DMS 273 treated with DMSO at 0.1 percent for 48 hours (cell line): ENCODE data around the gene PBX3.

Source experiments
- DNase-seq: peaks from one replicate; lab custom pipeline; 2025; lab: John Stamatoyannopoulos, UW

PBX3 gene

GRCh38 chr9:125977223-125977622, 230.1 kb downstream of the PBX3 start:
- no peak for DNase-seq

- no peak for DNase-seq
Measured at GRCh38 chr9:125979383-125979782, 232.2 kb downstream of the PBX3 start.

DNA sequence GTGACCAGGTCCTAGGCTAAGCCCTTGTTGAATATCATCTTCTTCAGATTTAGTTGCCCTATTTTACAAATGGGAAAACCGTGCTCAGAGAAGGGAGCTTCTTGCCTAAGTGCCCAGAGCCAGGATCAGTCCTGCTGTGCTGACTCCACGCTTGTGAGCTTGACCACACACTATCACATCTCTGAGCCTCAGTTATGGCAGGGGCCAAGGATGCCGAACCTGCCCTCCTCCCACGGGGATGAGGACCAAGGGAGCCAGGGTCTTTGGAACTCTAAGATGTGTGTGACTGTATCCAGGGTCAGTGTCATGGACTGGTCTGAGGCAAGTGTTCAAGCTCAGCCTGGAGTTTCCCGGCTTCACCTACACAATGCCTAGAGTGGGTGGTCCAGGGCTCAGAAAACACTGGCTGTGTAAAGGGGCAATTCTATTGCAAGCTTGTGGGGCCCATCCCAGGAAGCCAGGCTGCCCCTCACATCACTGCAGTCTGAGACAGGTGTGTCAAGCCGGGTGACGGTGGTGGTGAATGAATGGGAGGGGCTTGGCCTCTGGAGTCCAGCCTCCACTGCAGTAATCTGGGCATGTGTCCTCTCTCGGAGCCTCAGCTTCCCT, 235.7 kb downstream of the PBX3 start:
- no peak for DNase-seq

- no peak for DNase-seq
Measured at GRCh38 chr9:125983681-125984080, 236.5 kb downstream of the PBX3 start.

DNA sequence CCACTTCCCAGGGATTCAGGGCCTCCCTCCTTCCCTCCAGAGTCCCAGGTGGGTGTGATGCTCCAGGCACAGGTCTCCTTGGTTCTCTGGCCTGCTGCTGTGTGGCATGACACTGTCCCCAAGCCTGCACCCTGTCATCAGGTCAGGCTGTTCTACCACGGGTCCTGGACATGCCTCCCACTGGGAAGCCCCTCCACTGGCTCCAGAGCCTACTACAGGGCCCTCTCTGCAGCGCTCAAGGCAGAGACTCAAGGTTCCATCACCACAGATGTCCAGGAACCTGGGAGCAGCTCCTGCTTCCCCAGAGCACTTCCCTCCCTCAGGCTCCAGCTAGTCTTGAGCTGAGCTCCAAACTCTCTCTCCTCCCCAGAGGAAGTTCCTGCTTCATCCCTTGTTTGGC, 237.3 kb downstream of the PBX3 start:
- DNase-seq, result no peak

DNA sequence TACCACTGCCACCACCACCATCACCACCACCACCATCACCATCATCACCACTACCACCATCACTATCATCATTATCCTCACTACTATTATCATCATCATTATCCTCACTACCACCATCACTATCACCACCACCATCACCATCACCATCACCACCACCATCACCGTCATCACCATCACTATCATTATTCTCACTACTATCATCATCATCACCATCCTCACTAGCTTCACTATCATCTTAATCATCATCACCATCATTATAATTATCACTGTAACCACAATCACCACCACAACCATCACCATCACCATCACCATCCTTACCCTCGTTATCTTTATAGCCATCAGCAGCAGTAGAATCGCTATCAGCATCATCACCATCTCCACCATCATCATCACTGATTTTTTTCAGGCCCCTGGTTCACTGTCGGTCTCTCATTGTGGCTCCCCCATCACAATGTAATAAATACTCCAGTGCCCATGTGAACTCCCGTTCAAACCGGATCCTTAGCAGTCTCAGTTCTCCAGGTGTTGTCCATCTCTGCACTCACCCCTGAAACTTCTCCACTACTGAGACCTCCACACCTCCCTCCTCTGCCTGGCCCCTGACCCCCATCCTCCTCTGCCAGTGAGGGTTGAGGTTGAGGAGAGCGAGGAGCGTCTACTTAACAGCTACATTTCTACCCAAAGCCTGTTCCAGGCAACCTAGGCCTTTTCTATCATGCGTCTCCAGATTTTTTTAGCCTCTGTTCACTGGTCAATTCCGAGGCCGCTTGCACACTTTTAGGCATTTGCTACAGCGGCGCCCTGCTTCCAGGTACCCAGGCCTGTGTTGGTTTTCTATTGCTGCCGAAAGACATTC, 238.2 kb downstream of the PBX3 start:
- DNase-seq, result no peak

- DNase-seq, result no peak
Measured at GRCh38 chr9:125985998-125986655, 239.0 kb downstream of the PBX3 start.

- DNase-seq, result no peak
Measured at GRCh38 chr9:125986966-125987365, 239.8 kb downstream of the PBX3 start.

DNA sequence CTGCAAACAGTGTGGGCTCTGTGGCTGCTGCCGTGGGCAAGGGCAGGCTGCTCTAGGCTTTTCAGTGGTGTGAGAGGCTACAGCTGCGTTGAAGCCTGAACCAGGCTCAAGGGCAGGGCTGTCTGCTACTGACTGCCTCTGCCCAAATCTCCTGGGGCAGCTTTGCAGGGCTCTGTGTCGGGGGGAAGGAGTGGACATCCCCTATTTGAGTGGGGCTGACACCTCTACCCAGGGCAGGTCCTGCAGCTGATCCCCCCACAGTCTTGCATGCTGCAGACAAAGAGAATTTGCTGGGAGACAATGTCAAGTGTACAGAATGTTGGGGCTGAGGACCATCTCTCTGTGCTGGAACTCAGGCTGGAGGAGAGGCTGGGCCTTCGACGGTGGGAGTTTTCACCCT, 240.2 kb downstream of the PBX3 start:
- no peak for DNase-seq

DNA sequence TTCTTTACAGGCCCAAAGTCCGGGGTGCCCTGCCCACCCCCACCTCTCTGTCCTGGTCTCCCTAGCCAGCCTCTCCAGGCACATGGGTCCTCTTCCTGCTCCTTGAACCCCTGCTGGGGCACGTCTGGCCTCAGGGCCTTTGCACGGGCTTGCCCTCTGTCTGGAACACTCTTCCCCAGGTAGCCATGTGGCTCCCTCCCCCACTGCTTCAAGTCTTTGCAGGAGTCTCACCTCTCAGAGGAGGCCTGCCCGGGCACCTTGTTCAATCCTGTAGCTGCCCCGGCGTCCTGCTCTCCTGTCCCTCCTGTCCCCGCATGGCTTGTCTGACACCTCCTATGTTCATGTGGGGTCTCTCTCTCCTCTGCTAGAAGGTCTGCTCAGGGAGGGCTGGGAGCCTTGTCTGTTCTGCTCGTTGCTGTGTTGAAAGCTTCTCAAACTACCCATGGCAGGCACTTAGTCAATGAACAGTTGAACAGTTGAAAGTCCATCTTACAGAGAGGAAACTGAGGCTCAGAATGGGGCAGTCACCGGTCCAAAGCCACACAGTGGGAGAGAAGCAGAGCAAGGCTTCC, 241.4 kb downstream of the PBX3 start:
- no peak for DNase-seq

- no peak for DNase-seq
Measured at GRCh38 chr9:125989090-125989501, 241.9 kb downstream of the PBX3 start.

DNA sequence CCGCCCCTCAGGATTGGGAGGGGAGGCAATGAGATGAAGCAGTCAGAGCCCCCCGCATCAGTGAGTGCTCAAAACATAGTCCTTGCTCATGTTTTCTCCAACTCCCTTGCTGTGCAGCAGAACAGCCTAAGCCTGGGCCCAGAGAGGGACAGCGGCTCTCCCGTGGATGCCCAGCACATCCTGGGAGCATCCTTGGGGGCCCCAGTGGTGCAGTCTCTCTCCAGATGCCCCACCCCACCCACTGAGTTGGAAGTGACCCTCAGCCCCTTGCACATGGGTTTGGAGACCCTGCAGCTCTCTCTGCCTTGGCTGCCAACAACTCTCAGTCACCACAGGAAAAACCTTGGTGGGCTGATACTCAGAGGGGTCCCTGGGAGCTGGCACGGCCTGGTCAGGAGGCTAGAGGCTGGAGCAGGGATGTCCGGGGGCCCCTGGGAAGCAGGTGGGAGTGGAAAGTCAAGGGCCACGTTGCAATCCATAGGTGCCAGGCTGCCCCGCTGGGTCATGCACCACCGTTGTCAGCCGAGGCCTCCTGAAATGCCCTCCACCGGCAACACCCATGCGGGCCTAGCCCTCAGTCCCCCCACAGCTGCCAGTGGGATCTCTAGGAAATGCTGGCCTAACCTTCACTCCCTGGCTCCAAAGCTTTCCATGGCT, 242.5 kb downstream of the PBX3 start:
- DNase-seq, result no peak

- DNase-seq, result no peak
Measured at GRCh38 chr9:125990186-125990792, 243.1 kb downstream of the PBX3 start.

- no peak for DNase-seq
Measured at GRCh38 chr9:125990793-125991220, 243.6 kb downstream of the PBX3 start.

DNA sequence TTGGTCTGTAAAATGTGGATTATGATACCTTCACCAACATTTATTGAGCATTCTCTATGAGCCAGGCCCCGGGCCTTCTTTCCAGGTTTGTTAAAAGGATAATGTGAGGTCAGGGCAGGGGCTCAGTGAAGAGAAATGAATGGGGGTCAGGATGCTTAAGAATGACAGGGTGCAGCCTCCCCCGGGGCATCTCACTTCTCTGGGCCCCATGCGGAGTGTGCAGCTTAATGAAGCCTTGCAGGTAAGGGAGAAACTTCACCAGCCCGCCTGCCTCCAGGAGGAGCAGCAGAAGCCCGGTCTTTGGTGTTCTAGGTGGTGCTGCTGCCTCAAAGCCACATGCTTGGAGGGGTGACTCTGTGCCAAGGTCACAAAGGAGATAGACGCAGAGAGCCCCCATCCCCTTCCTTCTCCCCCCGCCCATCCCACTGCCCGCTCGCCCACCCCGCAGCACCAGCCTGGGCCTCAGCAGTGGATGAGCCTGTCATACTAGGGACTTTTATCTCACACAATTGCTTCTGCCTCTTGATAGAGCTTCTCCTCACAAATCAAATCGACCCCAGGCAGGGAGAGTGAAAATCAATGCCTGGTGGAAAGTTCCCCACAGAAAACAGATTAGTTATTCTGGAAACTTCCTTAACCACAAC, 244.8 kb downstream of the PBX3 start:
- no peak for DNase-seq

GRCh38 chr9:125992557-125992956, 245.4 kb downstream of the PBX3 start:
- no peak for DNase-seq

DNA sequence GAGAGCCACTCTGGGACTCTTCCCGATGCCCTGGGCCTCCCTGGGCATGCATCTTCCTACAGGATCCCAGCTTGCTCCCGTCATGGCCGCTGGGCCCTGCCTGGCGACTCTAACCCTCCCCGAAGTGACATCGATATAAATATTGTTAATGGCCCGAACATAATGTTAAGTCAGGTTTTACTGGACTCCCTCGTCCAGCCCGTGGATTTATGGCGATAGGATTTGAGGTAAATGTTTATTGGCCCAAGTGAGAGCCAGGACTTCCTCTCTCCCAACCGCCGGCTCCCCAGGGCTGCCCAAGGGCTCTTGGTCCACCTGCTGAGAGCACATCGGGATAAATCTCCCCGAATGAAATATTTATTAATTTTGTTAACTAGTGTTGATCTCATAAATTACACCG, 246.3 kb downstream of the PBX3 start:
- DNase-seq, result no peak

- DNase-seq, result no peak
Measured at GRCh38 chr9:125994066-125994943, 247.1 kb downstream of the PBX3 start.

GRCh38 chr9:125995006-125995405, 247.8 kb downstream of the PBX3 start:
- no peak for DNase-seq

DNA sequence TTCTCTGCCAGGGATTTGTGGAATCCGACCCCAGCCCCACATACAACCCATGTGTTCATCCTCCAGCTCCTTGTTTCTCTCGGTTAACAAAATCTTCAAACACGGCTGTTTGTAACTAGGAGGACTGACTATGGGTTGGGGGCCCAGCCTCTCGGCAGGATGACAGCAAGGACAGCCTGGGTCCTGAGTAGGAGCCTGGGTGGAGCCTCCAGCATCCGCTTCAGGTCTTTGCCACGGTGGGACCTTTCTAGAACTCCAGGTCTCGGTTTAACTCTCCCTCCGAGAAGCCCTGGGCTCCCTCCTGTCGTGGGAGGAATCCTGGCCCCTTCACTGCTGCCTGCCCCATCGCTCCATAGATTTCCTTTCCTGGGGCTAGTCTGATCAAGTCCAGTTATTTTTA, 248.5 kb downstream of the PBX3 start:
- no peak for DNase-seq
